Measurements from ENCODE around the gene ACADM.

DNA sequence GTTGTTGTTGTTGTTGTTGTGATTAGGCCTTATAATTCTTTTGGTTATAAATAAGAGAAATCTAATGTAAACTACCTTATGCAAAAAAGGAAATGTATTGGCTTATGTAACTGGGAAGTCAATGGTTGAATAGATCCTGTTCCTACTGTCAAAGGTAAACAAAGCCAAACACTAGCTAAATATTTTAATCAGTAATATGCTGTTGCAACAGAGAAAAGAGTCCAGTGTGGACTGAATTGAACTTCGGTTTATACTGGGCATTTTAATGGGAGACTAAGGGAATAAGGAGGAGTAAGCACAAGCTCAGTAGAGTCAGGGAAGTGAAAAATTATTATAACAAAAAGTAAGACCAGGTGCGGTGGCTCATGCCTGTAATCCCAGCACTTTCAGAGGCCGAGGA, 87.6 kb downstream of the ACADM start:
- TF ChIP-seq POLR2A (IDR thresholded peaks at IDR 0.05) = no peak
- TF ChIP-seq, protein P1, sequence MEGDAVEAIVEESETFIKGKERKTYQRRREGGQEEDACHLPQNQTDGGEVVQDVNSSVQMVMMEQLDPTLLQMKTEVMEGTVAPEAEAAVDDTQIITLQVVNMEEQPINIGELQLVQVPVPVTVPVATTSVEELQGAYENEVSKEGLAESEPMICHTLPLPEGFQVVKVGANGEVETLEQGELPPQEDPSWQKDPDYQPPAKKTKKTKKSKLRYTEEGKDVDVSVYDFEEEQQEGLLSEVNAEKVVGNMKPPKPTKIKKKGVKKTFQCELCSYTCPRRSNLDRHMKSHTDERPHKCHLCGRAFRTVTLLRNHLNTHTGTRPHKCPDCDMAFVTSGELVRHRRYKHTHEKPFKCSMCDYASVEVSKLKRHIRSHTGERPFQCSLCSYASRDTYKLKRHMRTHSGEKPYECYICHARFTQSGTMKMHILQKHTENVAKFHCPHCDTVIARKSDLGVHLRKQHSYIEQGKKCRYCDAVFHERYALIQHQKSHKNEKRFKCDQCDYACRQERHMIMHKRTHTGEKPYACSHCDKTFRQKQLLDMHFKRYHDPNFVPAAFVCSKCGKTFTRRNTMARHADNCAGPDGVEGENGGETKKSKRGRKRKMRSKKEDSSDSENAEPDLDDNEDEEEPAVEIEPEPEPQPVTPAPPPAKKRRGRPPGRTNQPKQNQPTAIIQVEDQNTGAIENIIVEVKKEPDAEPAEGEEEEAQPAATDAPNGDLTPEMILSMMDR (IDR thresholded peaks at IDR 0.05) = no peak
